Choroid plexus epithelial cell (primary cell): ENCODE results near the gene MASP2.

ENCODE experiments used
- DNase-seq: peaks from one replicate; pipeline ENCODE4 v3.0.0-alpha.2; 2010; ENCODE audit warnings: low read depth
- H3K4me3 ChIP-seq: 2 replicates; pipeline ENCODE4 v1.5.1; 2011; ENCODE audit warnings: low read depth, mild to moderate bottlenecking, control low read depth, low read length, moderate library complexity
- CTCF ChIP-seq: conservative IDR thresholded peaks from 2 replicates; pipeline ENCODE4 v1.5.1; 2011; ENCODE audit warnings: low read depth, mild to moderate bottlenecking, control low read depth, inconsistent platforms, low read length, moderate library complexity

Gene MASP2

GRCh38 chr1:10979483-10979920, 67.5 kb downstream of the MASP2 start:
- no peak for TF ChIP-seq CTCF
- no peak overlapping the region for H3K4me3 ChIP-seq
- peak; percentile 21 for DNase-seq

DNA sequence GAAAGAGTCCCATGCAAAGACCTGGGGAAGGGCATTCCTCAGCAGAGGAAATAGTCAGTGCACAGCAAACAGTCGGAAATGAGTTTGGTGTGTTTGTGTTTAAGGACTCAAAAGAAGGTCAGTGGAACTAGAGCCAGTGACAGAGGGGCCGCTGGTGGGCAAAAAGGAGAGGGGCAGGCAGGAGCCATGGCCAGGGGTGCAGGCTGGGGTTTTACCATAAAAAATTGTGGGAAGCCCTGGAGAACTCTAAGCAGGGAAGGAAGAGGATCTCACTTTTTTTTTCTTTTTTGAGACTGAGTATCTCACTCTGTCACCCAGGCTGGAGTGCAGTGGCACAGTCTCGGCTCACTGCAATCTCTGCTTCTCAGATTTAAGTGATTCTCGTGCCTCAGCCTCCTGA, 68.3 kb downstream of the MASP2 start:
- no peak overlapping the region for H3K4me3 ChIP-seq

More for the DNA sequence above, 68.3 kb downstream of the MASP2 start:
- TF ChIP-seq CTCF = no peak
- no peak for DNase-seq
